ENCODE data around the gene SLC25A19. TPM values are rescaled to one million over a fixed set of nuclear protein-coding genes. Genes with fewer than 3 reads are reported as not detected.
"Not testable (repeated sequence)": the region's sequence is repeated elsewhere in the genome, so short reads cannot be mapped to it uniquely, and the experiment has no call there.

The SLC25A19 gene
- total and polyA plus RNA-seq, 2 of the 8 experiments (the other 6 are each of a cell fraction or from before 2014, with no cell fraction given), result 28.6 to 32.6 TPM

GRCh38 chr17:75292810-75293448 lies 3.7 kb upstream of the SLC25A19 start:
- 80% methylated on average over 16 of the region's 16 CpGs; no CpG with 5 or more reads in 1 of the 2 experiments for WGBS, 2 experiments (ENCODE audit: extremely low coverage in 1 of 2, insufficient coverage in 1 of 2, insufficient read length in 1 of 2, insufficient replicate concordance in 2 of 2, low coverage in 1 of 2, low lambda C conversion rate in 2 of 2, missing lambda C conversion rate in 1 of 2)

More at GRCh38 chr17:75292810-75293448, 3.7 kb upstream of the SLC25A19 start:
- not testable (repeated sequence) for H3K27ac ChIP-seq (ENCODE audit: low read depth, low read length); DNase-seq (ENCODE audit: low read depth in 1 of 2, low spot score in 2 of 2); H2BK15ac ChIP-seq (ENCODE audit: low read length); H3K18ac ChIP-seq (ENCODE audit: extremely low read depth, low read length); H2BK20ac ChIP-seq (ENCODE audit: low read length); H3K79me2 ChIP-seq (ENCODE audit: control insufficient read depth in 1 of 2, insufficient read depth in 2 of 2, low read length in 2 of 2); H2BK12ac ChIP-seq (ENCODE audit: low read depth, low read length); H3K14ac ChIP-seq (ENCODE audit: insufficient read length); FAIRE-seq; H3K23ac ChIP-seq (ENCODE audit: insufficient read length); H3K56ac ChIP-seq (replicated peaks; ENCODE audit: insufficient read length, low read depth, low read length); H3K9ac ChIP-seq (replicated peaks in 1 of 4; ENCODE audit: extremely low read depth in 1 of 4, low read depth in 3 of 4, low read length in 3 of 4); H3K4me2 ChIP-seq (ENCODE audit: insufficient read depth in 1 of 2, low read depth in 2 of 2, low read length in 2 of 2); H2BK120ac ChIP-seq (replicated peaks; ENCODE audit: low read depth, low read length); H3K4ac ChIP-seq (replicated peaks; ENCODE audit: insufficient read length, low read depth, low read length); H4K20me1 ChIP-seq (replicated peaks in 1 of 2; ENCODE audit: control insufficient read depth in 1 of 2, insufficient read depth in 2 of 2, low read length in 2 of 2); H2AFZ ChIP-seq (ENCODE audit: low read length); H3K4me3 ChIP-seq (ENCODE audit: extremely low read depth in 1 of 4, insufficient read depth in 2 of 4, low read depth in 3 of 4, low read length in 4 of 4); H4K91ac ChIP-seq (replicated peaks; ENCODE audit: insufficient read length, low read length); H4K8ac ChIP-seq (ENCODE audit: extremely low read depth, insufficient read depth, low read length); H2BK5ac ChIP-seq (ENCODE audit: low read depth, low read length); H2AK5ac ChIP-seq (ENCODE audit: low read depth, low read length); H3K23me2 ChIP-seq (ENCODE audit: low read depth, low read length); H3K79me1 ChIP-seq (ENCODE audit: low read depth, low read length); H3K27me3 ChIP-seq (replicated peaks in 1 of 4; ENCODE audit: control insufficient read depth in 3 of 4, extremely low read depth in 1 of 4, insufficient read depth in 3 of 4, low read length in 3 of 4); H3K36me3 ChIP-seq (ENCODE audit: control insufficient read depth in 2 of 4, insufficient read depth in 4 of 4, low read length in 3 of 4); H4K5ac ChIP-seq (ENCODE audit: insufficient read length, low read depth, low read length); H3K4me1 ChIP-seq (replicated peaks in 1 of 4; ENCODE audit: control insufficient read depth in 3 of 4, insufficient read depth in 4 of 4, low read length in 3 of 4); H3K9me3 ChIP-seq (ENCODE audit: insufficient read depth in 2 of 2, low read depth in 1 of 2, low read length in 1 of 2)
- TF ChIP-seq CEBPB (IDR thresholded peaks at IDR 0.05; ENCODE audit: low read depth, low read length), result peak; percentile 48; the same call in 1 of the 2 replicates
- POLR2A ChIA-PET (ENCODE audit: partially characterized antibody), result interaction anchor here (0.6 kb wide), 1 partner anchor 26 kb away, joined by 3 read pairs; no protein-coding TSS in a partner anchor
- CTCF ChIA-PET (ENCODE audit: partially characterized antibody), result interaction anchor here (0.6 to 1.4 kb wide), 5 partner anchors 22 to 202 kb away, joined by 3 to 6 read pairs (median 4); partner anchors contain the start of genes GRB2 and MIF4GD
